GM21619 (cell line): ENCODE results near the gene RASD1.
"Not testable (repeated sequence)": the region's sequence is repeated elsewhere in the genome, so short reads cannot be mapped to it uniquely, and the experiment has no call there.

Experiments
- ATAC-seq: cut with Tn5 transposase; IDR thresholded peaks from one replicate; pipeline ENCODE4 v1.9.1; 2021; ENCODE audit not compliant: unreplicated experiment

RASD1 gene

GRCh38 chr17:17472333-17472920 is 23.8 kb downstream of the RASD1 start:
- ATAC-seq, result no peak

GRCh38 chr17:17469996-17470395 is 26.2 kb downstream of the RASD1 start:
- ATAC-seq, result no peak

- no peak for ATAC-seq
These were observed 26.8 kb downstream of the RASD1 start for GRCh38 chr17:17469358-17469757.

- no peak for ATAC-seq
These were observed 27.8 kb downstream of the RASD1 start for GRCh38 chr17:17468217-17469010.

- no peak for ATAC-seq
These were observed 28.5 kb downstream of the RASD1 start for GRCh38 chr17:17467720-17468119.

GRCh38 chr17:17467016-17467415 is 29.2 kb downstream of the RASD1 start:
- no peak for ATAC-seq

- no peak for ATAC-seq
These were observed 29.7 kb downstream of the RASD1 start for GRCh38 chr17:17466511-17466910.

- not testable (repeated sequence) for ATAC-seq
These were observed 30.3 kb downstream of the RASD1 start for GRCh38 chr17:17465878-17466277.

GRCh38 chr17:17463821-17464220 is 32.4 kb downstream of the RASD1 start:
- ATAC-seq, result no peak

GRCh38 chr17:17462048-17462824 is 34.0 kb downstream of the RASD1 start:
- ATAC-seq, result no peak

- ATAC-seq, result no peak
These were observed 36.2 kb downstream of the RASD1 start for GRCh38 chr17:17460038-17460437.

- ATAC-seq, result no peak
These were observed 38.5 kb downstream of the RASD1 start for GRCh38 chr17:17457680-17458079.

- ATAC-seq, result no peak
These were observed 39.9 kb downstream of the RASD1 start for GRCh38 chr17:17456251-17456650.

GRCh38 chr17:17455173-17455572 is 41.0 kb downstream of the RASD1 start:
- no peak for ATAC-seq

- not testable (repeated sequence) for ATAC-seq
These were observed 41.5 kb downstream of the RASD1 start for GRCh38 chr17:17454700-17455099.

GRCh38 chr17:17454276-17454675 is 41.9 kb downstream of the RASD1 start:
- ATAC-seq, result no peak

- ATAC-seq, result no peak
These were observed 43.1 kb downstream of the RASD1 start for GRCh38 chr17:17453088-17453487.

GRCh38 chr17:17448723-17449122 is 47.5 kb downstream of the RASD1 start:
- no peak for ATAC-seq

GRCh38 chr17:17448076-17448475 is 48.1 kb downstream of the RASD1 start:
- ATAC-seq, result no peak

- no peak for ATAC-seq
These were observed 48.9 kb downstream of the RASD1 start for GRCh38 chr17:17447264-17447663.

GRCh38 chr17:17446666-17447155 is 49.5 kb downstream of the RASD1 start:
- ATAC-seq, result no peak
